Cortex of kidney (tissue), 1 donor: ENCODE results near the gene EFCAB10.
"Not testable (repeated sequence)": the region's sequence is repeated elsewhere in the genome, so short reads cannot be mapped to it uniquely, and the experiment has no call there.

Experiments used
- DNase-seq: peaks from one replicate; lab custom pipeline; 2025; lab: John Stamatoyannopoulos, UW

The EFCAB10 gene

DNA sequence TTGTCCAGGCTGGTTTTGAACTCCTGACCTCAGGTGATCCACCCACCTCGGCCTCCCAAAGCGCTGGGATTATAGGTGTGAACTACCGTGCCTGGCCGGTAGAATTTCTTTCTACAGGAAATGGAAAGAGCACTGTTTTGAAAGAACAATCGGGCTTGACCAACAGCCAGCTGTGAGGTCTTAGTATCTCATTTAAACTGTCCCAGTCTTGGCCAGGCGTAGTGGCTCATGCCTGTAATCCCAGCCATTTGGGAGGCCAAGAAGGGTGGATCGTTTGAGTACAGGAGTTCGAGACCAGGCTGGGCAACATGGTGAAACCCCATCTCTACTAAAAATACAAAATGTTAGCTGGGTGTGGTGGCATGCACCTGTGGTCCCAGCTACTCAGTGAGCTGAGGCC, 17.8 kb upstream of the EFCAB10 start:
- not testable (repeated sequence) for DNase-seq

DNA sequence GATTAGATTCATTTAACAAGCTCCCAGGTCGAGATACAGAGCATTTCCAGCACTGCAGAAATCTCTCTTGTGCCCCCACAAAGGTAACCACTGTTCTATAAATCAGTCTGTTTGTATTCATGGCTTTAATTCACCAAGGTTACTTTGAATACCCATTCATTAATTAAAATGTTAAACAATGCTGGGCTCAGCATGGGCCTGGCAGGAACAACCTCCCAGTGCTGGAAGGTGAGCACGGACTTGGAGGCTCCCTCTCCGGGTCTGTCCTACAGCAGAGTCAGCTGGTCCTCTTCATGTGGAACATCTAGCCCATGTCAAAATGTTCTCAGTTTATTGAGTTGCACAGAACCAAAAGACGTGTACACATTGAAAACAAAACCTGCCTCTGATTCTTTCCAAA, 15.6 kb upstream of the EFCAB10 start:
- DNase-seq = no peak

DNA sequence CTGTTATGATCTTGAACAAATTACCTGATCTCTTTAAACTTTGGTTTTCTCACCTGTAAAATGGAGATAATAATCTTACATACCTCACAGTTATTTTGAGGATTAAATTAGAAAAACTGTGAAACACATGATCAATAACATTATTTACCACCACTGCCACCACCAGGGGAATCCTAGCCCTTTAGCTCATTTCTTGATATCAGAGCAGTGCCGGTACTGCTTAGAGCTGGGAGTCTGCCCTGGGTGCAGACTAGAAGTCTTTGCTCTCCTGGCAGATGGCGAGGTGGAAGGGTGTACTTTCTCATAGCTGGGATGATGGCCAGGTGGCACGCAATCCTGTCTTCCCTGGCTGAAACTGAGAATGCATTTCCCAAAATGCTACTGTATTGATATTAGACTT, 12.7 kb upstream of the EFCAB10 start:
- no peak for DNase-seq

DNA sequence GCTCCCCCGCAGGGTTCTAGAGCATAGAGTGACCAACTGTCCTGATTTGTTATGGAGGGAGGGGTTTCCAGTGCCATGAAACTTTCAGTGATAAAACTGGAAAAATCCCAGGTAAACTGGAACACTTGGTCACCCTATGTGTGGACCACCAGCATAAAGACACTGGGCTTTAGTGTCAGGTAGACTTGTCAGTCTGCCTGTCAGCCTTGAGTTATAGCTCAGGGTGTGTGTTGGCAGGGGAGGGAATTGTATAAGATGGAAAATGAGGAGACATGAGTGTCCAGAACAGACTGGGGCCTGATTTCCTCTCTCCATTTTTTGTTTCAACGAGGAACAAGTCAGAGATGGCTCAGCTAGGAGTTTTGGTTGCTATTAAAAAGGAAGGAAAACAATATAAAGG, 10.2 kb upstream of the EFCAB10 start:
- DNase-seq = no peak

DNA sequence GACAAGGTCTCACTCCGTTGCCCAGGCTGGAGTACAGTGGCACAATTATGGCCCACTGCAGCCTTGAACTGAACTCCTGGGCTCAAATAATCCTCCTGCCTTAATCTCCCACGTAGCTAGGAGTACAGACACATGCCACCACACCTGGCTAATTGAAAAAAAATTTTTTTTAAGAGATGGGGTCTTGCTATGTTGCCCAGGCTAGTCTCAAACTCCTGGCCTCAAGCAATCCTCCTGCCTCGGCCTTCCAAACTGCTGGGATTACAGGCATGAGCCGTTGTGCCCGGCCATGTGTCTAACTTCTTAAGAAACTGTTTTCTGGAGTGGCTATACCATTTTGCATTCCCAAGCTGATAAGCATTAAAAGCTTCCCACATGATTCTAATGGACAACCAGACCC, 9.5 kb upstream of the EFCAB10 start:
- DNase-seq = no peak

DNA sequence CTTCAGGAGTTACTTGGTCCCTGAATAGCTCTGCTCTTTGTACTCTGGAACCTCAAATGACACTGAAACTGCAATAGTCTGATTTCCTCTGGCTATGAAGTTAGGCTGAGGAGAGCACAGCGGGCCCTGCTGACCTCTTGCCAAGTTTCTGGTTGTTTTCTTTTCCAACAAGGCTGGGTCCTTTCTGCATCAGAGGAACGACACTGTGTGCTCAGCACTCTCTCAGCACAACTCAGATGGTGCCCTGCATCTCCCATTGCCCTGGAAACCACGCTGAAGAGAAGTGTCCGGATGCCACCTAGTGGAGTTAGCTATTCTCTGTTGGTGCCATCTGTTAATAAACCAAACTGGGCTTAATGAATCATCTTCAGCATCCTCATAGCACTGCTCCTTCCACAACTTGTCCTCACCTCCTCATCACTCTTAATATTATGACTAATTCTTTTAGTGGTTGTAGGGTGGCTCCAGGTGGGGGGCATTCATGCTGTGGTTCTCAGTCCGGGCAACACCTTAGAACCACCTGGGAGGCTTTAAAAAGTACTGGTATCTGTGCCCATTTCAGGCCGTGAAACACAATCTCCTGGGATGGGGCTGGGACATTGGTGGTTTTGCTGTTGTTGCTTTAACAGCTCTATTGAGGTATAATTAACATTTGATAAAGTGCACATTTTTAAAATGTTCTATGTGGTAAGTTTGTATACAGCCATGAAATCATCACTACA, 8.2 kb upstream of the EFCAB10 start:
- DNase-seq = no peak

DNA sequence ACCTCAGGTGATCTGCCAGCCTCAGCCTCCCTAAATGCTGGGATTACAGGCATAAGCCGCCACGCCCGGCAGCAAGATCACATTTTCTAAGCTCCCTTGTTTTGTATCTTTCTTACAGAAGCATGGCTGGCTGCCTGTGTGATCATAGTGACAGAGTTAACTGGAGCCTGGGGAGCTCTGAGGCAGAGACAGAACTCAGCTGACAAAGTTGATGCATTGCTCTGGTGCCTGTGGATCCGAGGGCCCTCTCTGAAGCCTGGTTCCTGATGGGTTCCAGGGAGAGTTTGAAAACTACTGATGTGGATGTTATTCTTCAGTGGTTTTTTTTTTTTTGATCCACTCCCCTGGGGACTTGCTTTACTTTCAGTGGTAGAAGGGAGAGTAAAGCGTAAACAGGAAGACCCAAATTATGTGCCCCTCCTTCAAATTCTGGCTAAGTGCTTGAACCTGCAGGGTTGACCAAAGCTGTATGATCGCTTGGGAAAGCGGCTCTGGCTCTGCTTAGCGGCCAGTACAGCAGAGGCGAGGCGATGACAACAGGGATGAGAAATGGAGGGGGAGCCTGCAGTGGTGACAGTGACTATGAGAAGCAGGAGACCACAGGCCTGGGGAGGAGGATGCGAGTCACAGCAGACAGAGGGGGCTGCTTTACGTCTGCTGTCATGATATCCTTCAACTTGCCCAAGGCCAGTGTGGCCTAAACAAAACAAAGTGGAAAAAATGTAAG, 6.8 kb upstream of the EFCAB10 start:
- DNase-seq = no peak

DNA sequence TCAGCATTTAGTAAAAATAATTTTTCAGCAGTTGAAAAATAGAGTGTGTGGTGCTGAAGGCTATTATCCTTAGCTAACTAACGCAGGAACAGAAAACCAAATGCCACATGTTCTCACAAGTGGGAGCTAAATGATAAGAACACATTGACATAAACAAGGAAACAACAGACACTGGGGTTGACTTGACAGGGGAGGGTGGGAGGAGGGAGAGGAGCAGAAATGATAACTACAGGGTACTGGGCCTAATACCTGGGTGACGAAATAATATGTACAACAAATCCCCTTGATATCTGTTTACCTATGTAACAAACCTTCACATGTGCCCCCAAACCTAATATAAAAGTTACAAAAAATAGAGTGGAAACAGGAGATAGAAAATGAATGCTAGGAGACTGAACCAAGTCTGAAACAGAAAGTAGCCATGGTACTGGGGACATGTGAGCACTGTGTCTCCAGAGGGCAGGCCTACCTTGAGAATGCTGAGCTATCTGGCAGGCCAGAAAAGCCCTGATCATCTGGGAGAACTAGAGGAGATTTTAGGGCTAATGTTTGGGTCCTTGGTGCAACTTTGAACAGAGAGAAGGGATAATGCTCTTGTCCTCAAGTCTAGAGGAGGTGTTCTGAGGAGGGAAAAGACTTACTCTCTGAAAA, 4.7 kb upstream of the EFCAB10 start:
- DNase-seq = no peak

DNA sequence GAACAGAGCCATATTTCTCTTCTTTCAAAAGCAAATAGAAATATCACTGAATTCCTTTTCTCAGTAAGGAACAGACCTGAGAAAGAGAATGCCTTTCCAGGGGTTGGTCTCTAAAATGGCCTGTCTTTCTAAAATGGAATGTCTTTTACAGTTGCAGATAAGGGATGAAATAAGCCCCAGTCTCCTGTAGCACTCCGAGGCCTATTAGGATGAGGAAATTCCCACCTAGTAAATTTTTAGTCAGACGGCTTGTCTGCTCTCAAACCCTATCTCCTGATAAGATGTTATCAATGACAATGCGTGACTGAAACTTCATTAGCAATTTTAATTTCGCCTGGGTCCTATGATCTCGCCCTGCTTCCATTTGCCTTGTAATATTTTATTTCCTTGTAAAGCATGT, 2.9 kb upstream of the EFCAB10 start:
- no peak for DNase-seq

DNA sequence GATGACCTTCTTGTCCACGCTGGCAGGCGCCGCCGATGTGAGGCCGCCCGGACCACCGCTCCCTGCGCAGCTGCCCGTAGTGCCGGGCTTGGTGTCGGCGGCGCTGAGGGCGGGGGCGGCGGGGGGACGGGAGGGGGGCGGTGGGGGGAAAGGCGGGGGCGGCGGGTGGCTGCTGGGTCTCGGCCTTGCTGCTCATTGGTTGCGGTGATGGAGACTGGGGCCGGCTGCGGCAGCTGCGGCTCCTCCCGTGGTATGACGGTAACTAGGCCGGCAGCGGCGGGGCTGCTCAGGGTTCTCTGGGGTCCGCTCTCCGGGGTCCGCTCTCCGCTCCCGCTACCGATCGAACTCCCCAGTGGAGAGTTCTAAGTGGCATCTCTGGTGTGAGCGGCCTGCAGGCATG, 1.8 kb upstream of the EFCAB10 start:
- DNase-seq = no peak

DNA sequence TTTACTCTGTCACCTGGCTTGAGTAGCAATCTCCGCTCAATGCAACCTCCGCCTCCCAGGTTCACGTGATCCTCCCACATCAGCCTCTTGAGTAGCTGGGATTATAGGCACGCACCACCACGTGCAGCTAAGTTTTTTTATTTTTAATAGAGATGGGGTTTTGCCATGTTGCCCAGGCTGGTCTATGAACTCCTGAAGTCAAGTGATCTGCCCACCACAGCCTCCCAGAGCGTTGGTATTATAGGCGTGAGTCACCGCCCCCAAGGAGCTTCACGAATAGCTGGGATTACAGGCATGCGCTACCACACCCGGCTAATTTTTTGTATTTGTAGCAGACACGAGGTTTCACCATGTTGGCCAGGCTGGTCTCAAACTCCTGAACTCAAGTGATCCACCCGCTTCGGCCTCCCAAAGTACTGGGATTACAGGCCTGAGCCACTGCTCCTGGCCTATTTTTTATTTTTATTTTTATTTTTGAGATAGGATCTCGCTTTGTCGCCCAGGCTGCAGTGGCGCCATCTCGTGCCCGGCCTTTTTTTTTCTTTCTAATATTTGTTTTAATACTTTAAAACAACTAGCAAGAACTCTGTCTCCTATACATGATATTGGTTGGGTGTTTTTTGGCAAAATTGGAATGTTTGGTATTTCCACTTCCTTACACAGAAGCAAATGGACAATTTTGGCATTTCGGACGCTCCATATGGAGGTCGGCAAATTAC, 1.1 kb downstream of the EFCAB10 start:
- no peak for DNase-seq

DNA sequence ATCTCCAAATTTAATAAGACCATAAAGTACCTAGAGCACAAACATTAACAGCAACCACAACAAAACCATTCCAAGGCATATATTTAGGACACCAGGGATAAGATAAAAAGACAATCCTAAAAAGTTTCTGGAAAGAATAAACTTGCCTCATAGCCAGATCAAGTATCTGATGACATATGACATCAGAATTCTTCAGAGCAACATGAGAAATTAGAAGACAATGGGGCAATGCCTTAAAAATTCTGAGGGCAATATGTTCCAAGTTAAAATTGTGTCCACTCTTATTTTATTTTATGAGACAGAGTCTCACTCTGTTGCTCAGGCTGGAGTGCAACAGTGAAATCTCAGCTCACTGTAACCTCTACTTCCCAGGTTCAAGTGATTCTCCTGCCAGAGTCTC, 2.8 kb downstream of the EFCAB10 start:
- no peak for DNase-seq

DNA sequence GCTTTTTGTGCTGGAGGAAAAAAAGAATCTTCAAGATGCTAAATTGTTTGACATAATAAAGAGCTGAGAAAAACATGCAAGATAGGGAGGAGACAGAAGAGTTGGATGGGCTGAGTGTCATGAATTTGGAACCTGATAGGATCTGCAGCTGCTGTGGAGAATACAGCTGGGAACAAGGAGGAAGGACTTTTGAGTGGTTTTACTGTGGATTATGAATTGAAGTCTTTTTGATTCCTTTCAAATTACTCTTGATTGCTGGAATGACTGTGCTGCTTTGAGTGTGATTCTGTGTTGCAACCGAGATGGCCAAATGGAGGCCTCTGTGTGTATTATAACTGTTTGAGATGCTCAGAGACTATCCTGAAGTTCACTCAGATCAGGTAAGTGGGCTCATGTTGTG, 4.0 kb downstream of the EFCAB10 start:
- no peak for DNase-seq

DNA sequence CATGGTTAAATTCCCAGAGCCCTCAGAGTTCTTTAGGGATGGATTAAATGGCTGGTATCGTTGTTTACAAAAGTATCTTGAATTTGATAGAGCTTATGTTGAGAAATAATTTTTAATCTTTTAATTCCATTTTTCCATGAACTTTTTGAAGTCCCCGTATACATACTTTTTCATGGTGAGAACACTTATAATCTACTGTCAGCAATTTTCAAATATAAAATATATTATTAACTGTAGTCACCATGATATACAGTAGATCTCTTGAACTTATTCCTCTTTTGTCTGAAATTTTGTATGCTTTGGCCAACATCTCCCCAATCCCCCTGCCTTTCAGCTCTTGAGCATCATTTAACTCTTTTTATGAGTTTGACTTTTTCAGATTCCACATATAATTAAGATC, 9.4 kb downstream of the EFCAB10 start:
- DNase-seq = no peak

DNA sequence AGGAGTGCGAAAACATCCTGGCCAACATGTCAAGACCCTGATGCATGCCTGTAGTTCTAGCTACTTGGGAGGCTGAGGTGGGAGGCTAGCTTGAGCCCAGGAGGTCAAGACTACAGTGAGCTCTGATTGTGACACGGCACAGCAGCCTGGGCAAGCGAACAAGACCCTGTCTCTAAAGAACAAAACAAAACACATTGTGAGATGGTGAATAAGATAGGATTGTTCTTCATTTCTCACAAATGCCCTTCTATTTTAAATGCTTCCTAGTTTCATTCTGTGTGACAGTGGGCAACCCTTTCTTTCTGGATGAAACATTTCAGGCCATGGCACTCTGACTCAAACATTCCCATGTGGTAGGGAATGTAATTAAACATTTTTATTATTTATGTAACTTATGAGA, 13.5 kb downstream of the EFCAB10 start:
- DNase-seq = no peak

DNA sequence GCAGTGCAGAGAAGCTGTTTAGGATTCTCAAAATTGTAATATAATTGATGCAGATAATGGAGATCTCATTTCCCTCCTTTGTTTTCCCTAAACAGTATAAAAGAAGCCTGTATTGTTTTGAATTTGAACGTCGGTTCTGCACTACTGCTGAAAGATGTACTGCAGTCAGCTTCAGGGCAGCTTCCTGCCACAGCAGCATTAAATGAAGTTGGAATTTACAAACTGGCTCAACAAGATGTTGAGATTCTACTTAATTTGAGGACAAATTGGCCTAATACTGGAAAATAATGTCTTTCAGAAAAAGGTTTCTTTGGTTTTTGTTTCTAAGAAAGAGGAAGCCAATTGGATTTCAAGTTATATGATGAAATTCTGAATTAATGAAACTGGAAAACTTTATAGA, 14.3 kb downstream of the EFCAB10 start:
- no peak for DNase-seq

DNA sequence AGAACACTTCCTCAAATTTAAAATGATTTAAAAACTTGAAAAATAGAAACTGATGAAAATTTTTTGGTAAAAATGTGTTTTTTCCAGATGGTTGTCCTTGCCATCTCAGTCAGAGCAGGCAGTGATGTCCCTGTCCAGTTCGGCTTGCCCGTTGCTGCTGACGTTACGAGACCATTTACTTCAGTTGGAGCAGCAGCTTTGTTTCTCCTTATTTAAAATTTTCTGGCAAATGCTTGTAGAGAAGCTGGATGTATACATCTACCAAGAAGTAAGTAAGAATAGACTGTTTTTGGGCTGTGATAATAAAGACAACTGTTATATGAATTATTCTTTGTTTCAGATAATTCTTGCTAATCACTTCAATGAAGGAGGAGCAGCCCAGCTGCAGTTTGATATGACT, 16.1 kb downstream of the EFCAB10 start:
- no peak for DNase-seq

DNA sequence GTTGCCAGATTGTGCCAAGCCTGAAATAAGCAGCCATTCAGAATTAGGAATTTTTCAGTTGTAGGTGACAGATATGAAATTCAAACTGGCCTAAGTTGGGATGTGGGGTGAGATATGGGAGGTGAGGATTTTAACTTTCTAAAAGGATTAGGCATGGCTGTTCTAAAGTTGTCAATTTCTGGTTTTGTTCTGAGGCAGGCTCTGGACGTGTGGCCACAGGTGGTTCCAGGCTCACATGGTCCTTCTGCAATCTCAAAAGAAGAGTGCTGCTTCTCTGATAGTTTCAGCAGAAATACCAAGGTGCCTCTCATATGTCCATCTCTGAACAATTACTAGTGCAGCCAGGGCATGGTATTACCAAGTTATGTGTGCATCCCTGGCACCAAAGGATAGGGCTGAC, 21.4 kb downstream of the EFCAB10 start:
- DNase-seq = no peak

DNA sequence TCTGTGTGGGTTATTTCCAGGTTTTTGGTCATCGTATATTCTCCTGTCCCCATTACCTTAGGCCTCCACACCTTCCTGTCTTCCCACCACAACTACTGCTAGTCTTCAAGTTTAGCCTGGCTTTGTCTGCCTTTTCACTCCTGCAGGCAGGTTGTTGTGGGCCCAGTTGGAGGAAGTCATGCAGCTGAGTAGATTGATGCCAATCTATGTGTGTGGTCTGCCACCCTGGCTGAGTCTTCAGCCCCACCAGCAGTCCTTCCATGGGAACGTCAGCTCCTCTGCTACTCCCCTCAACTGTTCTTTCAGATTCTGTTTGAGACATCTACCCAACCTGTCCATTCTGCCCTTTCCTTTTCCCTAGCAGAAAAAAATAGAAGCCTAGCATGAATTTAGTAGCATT, 43.0 kb downstream of the EFCAB10 start:
- DNase-seq = no peak

DNA sequence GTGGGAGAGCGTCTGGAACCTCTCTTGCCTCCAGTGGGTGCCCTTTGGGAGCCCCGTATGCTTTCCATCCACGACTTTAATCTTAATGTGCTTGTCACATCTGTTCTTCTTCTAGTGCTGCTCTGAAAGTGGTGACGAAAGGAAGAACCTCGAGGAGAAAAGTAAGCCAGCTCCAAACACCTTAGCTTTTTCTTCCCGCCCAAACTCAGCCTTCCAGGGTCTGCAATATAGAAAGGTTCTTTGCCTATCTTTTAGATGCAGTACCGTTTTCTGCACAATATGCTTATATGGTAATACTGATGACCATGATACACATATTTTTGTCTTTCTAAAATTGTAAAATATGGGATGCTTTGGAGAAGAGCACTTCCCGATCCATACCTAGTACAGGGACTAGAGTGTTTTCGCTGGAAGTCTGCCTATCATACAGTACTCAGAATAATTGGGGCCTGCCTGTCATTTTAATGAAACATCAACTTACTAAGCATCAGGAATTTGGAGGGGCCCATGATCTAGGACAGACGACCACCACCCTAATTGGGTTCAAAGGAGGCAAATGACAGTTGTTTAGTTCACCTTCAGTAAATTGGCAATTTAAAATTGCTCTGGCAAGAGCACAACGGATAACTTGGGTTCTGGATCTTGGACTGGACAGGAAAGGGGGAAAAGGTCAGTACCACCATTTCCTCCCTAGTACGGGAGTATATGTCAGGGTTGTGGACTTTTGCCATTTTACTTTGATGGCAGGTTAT, 48.4 kb downstream of the EFCAB10 start:
- DNase-seq = no peak

DNA sequence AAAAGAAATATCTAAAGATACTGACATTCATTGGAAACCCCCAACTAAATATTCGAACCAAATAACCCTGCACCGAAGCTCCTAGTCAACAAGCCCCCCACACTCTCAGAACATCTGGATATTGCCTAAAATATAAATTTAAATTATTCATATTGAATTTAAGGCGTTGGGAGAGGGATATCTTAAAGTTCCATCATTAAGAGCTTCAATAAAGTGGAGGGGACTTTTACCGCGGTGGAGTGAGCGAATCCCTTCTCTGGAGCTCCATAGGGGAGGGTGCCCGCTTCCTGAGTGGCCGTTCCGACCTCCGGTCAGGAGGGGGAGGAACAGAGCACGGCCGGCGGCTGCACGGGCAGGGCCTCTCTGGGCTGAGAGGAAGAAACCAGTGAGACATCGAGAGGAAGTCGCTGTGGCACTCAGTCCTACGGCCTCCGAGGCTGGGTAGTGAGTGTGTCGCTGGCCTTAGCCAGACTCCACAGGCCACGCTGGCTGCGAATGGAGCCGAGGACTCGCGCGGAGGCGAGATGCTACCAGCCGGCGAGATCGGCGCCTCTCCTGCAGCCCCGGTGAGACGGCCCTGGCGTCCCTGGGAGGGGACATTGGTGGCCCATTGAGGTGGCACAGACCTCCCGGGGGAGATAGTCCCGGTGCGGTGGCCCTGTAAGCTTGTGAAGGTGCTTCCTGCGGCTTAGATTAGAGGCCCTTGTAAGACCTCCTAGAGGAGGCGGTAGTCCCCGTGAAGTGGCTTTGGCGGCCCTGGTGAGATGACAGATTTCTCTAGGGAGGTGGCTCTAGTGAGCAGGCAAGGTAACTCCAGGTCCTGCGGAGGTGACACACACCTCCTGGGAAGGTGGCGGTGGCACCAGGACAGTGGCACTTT, 49.3 kb downstream of the EFCAB10 start, which contains the start of gene RINT1:
Gene RINT1, plus strand, starts transcription at position 410 of the 880 bp plus-strand sequence. Its CDS starts 115 bp downstream, at position 525.
- peak; percentile 16 for DNase-seq
